Dedifferentiated amniotic fluid mesenchymal stem cell (primary cell): Measurements from ENCODE around the gene PRCD.
A peak's percentile ranks its signal among the peaks of the same experiment; 100 is the strongest.

Source experiments
- DNase-seq: peaks from one replicate; pipeline ENCODE4 v3.0.0-alpha.2; 2016; ENCODE audit errors: extremely low spot score

Gene PRCD, protein sequence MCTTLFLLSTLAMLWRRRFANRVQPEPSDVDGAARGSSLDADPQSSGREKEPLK

DNA sequence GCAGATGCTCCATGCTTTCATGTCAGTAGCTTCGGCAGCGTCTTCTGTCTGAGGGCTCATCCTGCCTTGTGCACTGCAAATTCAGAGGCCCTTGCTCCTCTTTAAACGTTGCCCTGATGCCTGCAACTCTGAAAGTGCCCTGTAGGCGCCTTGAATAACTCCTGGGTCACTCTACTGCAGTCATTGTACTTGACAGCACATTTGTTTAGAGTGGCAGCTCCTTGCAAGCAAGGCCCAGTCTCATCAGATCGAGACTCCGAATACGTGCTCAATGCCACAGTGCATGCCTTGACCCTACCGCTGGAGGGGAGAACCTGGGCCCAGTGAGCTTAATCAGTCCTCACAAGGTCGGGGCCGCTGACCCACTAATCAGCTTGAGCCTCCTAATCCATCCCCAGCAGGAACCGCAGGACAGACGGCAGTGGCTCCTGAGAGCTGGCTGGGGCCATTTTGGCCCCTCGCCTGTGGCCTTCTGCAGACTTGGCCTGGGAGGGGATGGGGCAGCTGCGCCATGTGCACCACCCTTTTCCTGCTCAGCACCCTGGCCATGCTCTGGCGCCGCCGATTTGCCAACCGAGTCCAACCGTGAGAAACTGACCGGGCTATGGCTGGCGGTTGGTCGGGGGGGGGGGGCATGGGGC is at the start of gene PRCD:
Gene PRCD (plus strand): TSS at position 414 of the 641 bp plus-strand sequence. CDS start 98 bp downstream, at position 512.
- no peak for DNase-seq

DNA sequence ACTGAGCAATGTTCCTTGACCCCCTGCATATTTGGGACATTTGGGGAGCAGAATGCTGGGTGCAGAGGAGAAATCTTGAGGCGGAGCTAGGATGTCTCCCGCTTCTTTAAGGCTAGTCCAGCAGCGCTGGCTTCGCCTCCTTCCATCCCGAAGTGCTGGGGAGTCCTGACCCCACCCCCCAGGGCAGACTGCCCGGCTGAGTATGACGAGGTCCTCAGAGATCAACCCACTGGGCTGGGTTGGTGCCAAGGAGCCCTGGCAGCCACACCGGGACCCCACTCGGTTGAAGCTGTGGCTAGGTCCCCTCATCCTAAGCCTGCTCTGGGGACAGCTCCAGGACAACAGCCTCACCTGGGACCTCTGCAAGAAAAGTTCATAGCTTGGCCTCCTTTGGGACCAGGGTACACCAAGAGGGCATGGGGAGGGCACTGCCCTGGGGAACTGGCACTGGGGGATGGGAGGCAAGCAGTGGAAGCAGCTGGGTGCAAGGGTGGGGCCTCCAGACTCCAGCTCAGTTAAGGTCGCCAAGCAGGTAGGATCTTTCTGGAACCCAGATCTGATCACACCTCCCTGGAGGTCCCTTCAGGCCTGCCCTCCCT is 49.6 kb upstream of the PRCD start:
- no peak for DNase-seq

DNA sequence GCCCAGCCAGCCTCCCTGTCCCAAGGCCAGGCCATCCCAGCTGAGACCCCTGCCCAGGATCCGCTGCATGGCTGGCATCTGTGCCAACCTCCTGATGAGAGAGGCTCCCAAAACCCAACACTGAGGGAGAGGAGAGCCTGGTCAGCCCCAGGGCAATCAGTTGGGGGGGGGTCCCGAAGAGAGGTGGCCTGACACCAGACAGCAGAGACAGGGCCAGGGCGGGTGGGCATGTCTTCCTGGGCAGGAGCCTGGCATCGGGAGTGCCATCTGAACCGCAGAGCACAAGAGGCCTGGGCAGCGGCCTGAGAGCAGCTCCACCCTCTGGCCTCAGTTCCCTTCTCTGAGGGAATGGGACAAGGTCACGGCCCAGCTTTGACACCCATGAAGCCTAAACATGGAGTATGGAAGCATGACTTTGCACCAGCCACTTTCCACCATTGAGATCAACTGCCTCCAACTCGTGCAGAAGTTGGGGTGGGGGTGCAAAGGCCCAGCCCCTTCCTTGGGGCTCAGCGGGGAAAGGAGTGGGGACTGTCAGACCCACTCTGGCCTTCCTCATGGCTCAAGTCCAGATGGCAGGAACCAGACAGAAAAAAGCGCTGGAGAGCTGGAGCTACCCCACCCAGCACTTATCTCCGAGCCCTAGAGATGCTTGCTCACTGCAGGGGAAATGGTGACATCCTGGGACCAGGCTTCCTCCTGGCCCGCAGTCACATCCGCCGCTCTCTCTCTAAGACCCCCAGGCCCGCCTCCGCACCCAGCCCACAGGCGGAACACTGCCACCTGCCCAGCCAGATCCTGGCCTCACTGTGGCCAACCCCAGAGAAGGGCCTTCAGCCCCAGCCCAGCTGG is 48.3 kb upstream of the PRCD start:
- no peak for DNase-seq

DNA sequence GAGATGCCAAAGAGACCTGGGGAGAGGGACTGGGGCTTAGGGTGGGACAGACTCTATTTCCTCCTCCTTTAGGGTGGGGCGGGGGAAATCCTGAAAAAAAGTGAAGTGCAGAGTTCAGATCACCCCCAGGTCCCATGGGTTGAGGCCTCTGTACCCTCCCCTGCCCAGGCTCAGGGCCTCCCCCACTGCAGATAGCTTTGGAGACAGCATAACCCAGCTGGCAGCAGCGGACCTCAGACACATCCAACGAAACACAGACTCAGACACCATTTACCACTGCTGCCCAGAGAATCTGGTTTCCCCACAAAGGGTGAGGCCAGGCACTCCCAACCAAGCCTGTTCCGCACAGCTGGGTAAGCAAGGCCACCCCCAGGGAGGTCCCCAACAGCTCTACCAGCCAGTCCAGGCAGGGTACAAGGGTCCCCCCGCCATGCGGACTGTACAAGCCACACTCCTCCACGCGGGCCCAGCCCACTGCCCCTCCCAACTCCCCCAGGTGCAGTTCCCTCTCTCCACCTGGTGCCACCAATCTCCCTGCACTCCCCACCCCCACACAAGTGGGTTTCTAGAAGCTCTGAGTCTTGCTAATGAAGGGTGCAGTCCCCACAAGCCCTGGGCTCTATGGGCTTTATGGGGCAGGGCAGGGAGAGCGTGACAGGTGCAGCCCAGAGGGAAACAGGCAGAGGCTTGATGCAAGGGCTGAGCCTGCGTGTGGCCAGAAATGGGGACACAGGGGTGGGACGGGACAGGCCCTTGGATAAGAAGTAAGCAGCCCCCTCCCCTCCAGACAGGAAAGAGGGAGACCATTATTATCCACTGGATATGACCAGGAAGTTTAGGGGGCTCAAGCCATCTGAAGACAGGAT is 47.5 kb upstream of the PRCD start:
- no peak for DNase-seq

DNA sequence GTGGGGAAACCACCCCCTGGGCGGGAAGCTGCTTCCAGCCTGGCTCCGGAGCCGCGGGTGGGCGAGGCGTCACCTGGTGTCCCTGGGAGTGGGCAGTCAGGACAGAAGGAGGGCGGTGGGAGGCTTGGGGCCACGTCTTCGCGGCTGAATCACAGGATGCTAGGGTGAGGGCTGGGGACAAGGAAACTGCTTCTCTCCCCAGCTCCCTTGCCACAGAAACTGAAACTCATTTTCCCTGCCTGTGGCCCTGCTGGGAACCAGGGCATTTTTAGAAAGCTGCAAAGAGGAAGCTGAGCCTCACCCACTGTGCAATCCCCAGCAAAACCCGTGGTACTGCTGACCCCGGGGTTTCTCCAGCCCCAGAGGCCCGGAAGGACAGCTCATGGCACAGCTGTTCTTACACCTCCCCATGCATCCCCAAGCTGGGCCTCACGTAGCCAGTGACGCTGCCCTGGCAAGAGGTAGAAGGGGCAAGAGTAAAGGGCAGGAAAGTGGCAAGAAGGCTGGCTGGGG is 46.8 kb upstream of the PRCD start:
- DNase-seq = peak; percentile 61

DNA sequence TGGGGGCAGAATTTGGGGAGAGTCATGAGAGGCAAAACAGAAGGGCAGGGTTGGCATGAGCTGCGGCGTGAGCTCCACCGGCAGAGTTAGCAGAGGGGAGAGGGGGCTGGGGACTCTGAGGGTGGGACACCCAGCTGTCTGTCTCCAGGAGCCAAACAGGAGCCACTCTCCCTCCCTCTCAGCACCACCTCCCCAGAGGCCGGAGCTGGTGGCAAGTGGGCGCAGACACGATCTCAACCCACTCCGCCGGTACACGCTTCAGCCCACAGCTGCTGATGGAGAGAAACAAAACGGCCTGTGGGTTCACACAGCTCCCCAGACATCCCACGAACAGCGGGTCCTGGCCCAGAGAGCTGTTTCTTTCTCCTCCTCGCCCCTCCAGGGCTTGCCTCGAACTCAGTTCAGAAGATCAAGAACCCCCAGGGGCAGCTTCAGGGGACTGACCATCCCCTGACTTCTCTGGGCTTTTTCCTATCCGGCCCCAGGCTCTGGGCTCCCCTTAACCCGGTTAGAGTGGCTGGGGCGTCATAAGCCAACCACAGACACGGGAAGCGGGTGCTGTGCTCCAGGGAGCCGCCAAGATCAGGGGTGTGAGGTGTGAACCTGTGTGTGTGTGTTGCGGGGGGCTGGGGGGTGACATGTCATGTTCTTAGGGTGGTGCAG is 46.2 kb upstream of the PRCD start:
- DNase-seq = no peak

DNA sequence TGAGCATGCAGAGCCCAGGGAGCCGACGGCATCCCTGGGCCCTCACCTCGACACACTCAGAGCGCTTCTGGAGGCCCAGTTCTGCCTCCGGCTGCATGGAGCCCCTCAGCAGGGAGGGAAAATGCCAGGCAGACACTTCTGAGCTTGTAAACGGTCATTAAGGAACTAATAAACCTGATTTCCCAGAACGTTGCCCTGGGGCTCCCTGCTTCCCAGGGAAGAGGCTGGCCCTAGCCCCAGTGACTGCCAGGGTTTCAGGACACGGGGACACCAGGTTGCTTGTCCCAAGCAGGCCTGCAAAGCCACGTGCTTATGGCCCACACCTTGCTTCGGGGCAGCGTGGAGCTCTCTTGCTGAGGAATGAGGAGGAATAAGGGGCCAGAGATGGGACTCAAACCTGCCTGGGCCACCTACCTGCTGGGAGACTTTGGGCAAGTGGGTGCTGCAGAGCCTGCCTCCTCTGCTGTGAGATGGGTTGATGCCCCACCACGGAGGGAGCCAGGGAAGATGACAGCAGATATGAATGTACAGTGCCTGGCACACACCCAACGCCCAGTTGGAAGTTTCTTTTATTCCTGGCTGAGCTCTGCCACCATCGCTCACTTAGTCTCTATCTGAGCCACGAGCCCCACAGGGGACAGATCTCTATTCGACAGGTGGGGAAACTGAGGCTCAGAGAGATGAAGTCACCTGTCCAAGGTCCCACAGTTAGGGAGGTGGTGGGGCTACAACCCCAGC is 44.0 kb upstream of the PRCD start:
- no peak for DNase-seq

DNA sequence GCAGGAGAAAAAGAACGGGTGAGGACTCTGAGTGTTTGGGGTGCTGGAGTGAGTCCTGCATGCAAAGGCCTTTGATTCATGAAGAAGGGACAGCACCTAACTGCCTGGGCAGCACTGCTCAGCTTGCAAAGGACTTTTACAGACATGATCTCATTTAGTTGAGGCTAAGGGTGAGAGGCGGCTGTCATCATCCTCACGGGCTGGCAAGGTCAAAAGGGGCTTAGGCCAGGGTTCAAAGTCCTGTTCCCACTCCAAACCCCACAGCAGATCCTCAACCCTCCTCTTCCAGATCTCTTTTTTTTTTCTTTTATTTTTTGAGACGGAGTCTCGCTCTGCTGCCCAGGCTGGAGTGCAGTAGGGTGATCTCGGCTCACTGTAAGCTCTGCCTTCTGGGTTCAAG is 43.4 kb upstream of the PRCD start:
- DNase-seq = no peak

DNA sequence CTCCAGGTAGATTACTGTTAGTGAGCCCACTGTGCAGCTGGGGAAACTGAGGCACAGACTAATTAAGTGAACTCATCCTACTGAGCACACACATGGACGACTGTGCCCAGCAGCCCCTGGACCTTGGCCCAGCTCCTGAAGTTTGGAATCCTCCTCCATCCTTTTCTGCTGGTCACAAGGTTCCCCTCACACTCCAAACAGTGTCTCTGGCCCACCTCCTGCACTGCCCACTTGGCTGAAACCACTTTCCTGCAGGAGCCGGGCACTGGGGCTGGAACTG is 42.2 kb upstream of the PRCD start:
- no peak for DNase-seq

DNA sequence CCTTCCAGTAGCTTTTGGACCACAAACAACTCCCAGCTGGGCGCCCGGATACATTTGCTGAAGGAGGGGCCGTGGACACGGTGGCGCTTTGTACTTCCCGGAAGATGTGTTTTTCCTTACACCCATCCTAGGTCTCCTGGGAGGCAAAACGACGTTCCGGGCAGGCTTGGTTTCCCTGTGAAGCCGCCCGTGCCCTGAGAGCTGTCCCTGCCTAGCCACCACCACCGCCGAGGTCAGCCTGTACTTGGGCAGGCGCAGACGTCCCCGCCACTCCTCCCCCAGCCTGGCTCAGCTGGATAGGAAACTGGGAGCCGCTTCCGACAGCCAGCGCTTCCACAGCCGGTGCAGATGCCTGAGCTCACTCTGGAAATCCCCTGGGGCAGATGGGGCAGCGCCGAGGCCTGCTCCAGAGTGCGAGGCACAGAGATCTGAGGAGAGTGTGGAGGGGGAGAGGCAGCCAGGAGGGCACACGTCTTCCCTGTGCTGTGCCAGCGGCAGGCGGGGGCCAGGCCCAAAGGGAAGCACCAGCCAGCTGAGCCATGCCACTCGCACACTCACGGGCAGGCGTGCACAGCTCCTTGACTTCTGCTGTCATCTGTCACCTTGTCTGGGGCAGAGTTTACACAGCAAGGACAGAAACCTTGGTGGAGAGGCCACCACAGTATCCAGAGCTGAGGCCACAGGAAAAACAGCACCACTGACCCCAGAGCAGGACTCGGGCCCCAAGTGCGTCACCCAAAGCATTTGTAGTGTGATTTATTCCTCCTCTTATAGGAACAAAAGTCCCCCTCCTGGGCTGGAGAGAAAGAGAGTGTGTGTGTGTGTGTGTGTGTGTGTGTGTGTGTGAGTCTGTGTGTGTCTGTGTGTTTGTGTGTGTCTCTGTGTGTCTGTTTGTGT is 41.6 kb upstream of the PRCD start:
- DNase-seq = peak; percentile 43

DNA sequence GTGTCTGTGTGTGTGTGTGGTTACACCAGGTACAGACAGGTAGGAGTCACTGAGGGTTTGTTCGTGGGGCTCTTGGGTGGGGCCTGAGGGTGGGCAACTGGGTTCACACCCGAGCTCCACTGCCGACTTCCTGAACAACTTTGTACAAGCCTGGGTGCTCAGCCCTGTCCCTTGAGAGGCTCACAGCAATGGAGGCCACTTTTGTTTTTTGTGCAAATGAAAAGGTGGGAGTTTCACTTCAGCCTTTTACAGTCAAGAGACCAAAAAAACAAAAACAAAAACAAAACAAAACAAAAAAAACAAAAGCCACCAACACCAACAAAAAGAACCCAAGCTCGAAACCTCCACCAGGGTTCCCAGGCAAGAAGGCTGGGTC is 41.0 kb upstream of the PRCD start:
- no peak for DNase-seq

DNA sequence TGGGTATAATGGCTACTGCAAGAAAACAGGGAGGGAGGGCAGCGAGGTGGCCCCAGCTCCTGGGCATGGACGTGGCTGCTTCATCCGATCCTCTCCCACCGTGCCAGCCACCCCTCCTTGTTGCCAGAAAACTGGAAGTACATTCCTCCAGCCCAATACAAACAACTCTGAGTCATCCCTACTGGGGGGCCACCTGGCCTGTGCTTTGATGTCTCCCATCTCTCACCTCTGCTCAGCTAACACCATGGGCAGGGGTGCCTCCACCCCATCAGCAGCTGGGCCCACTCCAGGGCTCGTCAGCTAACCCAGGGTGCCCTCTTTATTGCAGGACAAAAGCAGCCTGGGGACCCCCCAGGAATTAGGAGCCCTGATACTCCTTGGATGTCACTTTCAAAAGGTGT is 40.6 kb upstream of the PRCD start:
- DNase-seq = no peak

DNA sequence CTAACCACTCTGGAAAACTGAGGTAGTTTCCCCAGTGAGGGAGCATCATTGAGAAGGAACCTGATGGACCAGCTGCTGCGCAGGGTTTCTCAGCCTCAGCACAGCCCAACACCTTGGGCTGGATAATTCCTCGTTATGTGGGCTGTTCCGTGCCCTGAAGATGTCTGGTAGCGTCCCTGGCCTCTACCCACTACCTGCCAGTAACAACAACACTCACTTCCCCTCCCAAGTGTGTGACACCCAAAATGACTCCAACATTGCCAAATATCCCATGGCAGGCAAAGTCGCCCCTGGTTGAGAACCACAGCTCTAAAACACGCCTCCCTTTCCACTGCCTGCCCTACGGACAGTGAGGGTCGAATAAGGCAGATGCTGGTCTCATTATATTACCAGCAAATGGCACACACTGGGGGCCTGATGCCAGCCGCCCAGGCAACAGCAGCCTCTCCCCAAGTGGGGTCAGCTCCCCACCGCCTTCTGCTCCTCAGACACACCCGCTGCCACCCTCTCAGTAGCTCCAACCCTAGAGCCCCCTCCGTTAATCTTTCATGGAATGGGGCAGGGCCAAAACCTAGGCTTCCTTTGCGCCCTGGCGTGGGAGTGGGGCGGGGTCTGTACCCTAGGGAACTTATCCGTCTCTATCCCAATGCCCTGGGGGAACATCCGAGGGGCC is 39.6 kb upstream of the PRCD start:
- DNase-seq = no peak

DNA sequence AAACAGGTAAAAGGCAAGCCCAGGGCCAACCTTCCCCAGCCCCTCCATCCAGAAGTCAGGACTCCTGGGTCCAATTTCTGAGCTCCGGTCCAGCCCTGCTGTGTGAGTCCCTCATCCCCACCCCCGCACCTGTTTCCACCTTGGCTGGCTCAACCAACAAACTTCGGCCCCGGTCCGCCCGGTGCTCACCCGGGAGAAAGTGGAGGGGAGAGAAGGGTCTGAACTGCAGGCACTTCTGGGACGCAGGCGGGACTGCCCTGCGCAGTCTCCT is 39.2 kb upstream of the PRCD start:
- no peak for DNase-seq

DNA sequence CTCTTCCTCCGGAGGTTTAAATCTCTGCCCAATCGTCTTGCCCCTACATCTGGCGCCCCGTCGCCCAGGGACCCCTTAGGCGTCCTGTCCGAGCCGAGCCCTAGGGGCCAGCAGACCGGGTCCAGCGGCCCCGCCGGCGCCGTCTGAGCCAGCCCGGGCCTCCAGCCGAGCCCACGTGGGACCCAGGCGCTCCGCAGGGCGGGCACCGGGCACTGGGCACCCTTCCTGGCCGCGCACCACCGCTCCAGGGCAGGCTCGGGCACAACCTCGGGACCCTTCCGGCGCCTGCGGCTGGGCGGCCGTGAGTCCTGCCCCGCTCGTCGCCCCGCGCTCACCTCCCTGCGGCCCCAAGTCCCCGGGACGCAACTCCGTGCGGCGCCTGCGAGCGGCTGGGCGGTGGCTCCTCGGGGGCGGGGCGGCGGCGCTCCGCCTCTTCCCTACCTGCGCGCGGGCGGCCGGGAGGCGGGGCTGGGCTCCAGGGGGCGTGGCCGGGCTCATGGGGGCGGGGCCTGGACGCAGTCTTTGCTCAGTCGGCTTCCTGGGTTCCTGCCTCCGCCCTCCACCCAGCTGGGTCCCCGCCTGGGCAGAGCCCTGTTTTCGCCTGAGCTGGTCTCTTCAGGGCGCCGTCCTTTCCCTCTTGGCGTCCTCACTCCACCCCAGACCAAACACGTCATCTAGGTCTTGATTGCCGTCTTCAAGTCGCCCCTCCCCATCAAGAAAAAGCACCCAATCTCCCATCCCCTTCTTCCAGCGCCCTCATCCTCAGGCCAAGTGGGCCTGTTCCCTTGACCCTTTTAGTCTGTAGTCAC is 38.6 kb upstream of the PRCD start, which contains the start of gene RHBDF2:
Gene RHBDF2 (minus strand): TSS at position 406 of the 809 bp plus-strand sequence. CDS start 19,899 bp downstream, outside the sequence.
- peak; percentile 38 for DNase-seq

DNA sequence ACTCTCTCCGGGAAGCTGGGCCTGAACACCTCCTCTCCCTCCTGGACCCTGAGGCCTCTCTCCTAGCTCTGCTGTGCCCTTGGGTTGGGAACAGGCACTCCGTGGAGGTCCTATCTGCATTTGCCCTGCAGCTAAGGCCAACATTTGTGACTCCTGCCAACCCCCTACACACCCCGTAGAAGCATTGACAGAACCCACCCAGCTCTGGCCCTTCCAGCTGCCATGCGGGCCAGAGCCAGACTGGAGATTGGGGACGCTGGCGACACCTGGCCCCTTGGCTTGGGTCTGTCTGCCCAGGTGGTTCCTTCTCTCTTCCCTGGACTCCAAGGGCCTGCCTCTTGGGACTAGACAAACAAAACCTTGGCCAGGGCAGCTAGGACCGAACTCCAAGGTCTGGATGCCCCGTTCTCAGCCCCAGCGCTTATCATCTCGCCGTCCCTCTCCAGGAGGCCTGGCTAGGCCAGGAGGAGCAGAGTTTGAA is 38.0 kb upstream of the PRCD start:
- no peak for DNase-seq

DNA sequence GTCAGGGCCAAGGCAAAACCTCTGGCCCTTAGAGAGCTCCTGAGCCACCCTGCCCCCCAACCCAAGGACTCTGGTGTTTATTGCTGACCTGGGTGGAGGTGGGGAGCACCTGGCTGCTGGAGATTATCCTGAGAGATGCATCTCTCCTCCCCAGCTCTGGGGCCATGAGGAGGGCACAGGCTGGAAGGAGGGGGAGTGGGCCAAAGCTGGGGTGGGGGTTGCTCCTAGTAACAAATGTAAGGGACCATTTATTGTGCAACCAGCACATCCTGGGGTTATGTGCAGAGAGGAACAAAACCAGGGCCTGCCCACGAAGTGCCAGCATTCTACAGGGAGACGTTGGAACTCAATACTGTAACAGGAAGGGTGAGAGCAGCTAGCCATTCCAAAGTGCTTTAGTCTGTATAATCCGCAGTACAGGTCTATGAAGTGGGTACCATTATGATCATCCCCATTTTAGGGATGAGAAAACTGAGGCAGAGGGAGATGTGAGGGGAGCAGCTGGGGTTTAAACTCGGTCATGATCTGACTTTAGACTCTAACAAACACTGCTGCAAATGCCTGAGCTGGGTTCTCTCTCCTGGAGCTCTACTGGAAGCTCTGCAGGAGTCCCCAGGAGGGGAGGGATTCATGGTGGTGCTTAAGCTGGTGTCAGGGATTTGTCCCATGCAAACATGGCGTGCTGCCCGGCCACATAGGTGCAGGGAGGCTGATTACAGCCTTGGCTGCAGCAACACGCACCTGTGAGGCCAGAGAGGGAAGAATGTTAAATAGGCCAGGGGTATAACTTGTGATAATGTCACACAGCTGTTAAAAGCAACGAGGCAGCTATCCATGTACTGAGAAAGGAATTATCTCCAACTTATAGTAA is 37.3 kb upstream of the PRCD start:
- DNase-seq = no peak
